ENCODE results near the gene SLC44A3.

GRCh38 chr1:94936861-94937620, 116.9 kb downstream of the SLC44A3 start:
- TF ChIP-seq CTCF (IDR thresholded peaks at IDR 0.05), result no peak
- TF ChIP-seq POLR2A (IDR thresholded peaks at IDR 0.05), result no peak
